MG63 (cell line): ENCODE results near the gene CCDC18. TPM values are rescaled to one million over a fixed set of nuclear protein-coding genes. Genes with fewer than 3 reads are reported as not detected.
"Not testable (repeated sequence)": the region's sequence is repeated elsewhere in the genome, so short reads cannot be mapped to it uniquely, and the experiment has no call there.

Experiments used
- DNase-seq: peaks from one replicate; pipeline ENCODE4 v3.0.0-alpha.2; 2020
- H3K27me3 ChIP-seq: fragments of 250-450 bp; sonication (Bioruptor Pico); 2 replicates; pipeline ENCODE4 v1.5.1; 2020; ENCODE audit warnings: mild to moderate bottlenecking, moderate library complexity
- H3K36me3 ChIP-seq: fragments of 250-450 bp; sonication (Bioruptor Pico); 2 replicates; pipeline ENCODE4 v1.5.1; 2020; ENCODE audit warnings: mild to moderate bottlenecking, moderate library complexity
- H3K4me3 ChIP-seq: fragments of 250-450 bp; sonication (Bioruptor Pico); 2 replicates; pipeline ENCODE4 v1.5.1; 2020; ENCODE audit warnings: mild to moderate bottlenecking, moderate library complexity
- H3K9me3 ChIP-seq: fragments of 250-450 bp; sonication (Bioruptor Pico); 2 replicates; pipeline ENCODE4 v1.5.1; 2020; ENCODE audit warnings: mild to moderate bottlenecking, moderate library complexity
- total RNA-seq: library from RNA; depleted of rRNA; stranded (reverse); fragments of >200 nt; shearing (Covaris generic); gene quantifications from 2 replicates; pipeline ENCODE4 v1.2.3, GENCODE V29; 2014; ENCODE audit warnings: low replicate concordance

The CCDC18 gene
- total RNA-seq, 1 experiment from 2014 or later, result 5.5 TPM

DNA sequence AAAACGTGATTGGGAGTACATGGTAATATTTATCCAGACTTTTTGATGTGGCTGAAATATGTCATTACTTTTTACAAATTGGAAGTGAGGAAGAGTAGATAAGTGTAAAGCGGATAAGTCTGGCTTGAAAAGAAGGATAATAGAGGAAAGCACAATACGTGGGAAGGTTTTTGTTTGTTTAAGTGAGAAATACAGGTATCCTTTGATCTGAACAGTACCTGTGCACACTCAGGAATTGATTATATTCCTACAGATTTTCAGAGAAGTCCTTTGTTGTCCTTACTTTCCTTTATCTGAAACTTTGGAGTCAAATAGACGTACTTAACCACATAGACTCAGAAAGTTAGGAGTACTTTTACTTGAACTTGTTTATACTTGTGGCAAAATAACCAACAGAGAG is 20.2 kb downstream of the CCDC18 start:
- Histone ChIP-seq H3K27me3 (no peaks in the 10 kb centered on the region), H3K4me3 (no peak overlapping the region), H3K9me3 (no peaks in the 10 kb centered on the region), H3K36me3 (peaks cover 9% of the 10 kb centered on the region)
- no peak for DNase-seq

- peaks cover 18% of the 10 kb centered on the region for H3K36me3 ChIP-seq
- no peak overlapping the region for H3K4me3 ChIP-seq
- DNase-seq, result no peak
- H3K27me3 ChIP-seq, result no peaks in the 10 kb centered on the region
- H3K9me3 ChIP-seq, result no peaks in the 10 kb centered on the region
Observed at GRCh38 chr1:93205892-93206566, 25.5 kb downstream of the CCDC18 start.

- H3K27me3 ChIP-seq, result no peaks in the 10 kb centered on the region
- peaks cover 20% of the 10 kb centered on the region for H3K36me3 ChIP-seq
- no peaks in the 10 kb centered on the region for H3K9me3 ChIP-seq
- DNase-seq, result no peak
- no peak overlapping the region for H3K4me3 ChIP-seq
Observed at GRCh38 chr1:93206567-93206954, 26.0 kb downstream of the CCDC18 start.

DNA sequence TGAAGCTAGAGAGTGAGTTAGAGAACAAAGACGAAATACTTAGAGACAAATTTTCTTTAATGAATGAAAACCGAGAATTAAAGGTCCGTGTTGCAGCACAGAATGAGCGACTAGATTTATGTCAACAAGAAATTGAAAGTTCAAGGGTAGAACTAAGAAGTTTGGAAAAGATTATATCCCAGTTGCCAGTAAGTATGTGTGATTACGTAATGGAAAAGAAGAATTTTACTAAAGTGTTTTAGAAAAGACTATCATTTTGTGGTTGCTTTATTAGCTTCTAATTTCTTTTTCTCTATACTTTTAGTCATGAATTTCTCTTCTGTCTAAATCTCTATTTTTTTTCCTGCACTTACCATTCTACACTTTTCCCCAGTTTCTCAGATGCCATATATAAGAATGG is 26.7 kb downstream of the CCDC18 start:
- DNase-seq, result no peak
- Histone ChIP-seq H3K27me3 (no peaks in the 10 kb centered on the region), H3K4me3 (no peak overlapping the region), H3K9me3 (no peaks in the 10 kb centered on the region), H3K36me3 (peaks cover 24% of the 10 kb centered on the region)

GRCh38 chr1:93215322-93215721 is 34.8 kb downstream of the CCDC18 start:
- Histone ChIP-seq H3K27me3 (no peaks in the 10 kb centered on the region), H3K36me3 (peaks cover 49% of the 10 kb centered on the region), H3K9me3 (0 out of 2 replicates have a peak, but pooled peaks cover 3% of the 10 kb centered on the region), H3K4me3 (no peak overlapping the region)
- DNase-seq, result no peak

DNA sequence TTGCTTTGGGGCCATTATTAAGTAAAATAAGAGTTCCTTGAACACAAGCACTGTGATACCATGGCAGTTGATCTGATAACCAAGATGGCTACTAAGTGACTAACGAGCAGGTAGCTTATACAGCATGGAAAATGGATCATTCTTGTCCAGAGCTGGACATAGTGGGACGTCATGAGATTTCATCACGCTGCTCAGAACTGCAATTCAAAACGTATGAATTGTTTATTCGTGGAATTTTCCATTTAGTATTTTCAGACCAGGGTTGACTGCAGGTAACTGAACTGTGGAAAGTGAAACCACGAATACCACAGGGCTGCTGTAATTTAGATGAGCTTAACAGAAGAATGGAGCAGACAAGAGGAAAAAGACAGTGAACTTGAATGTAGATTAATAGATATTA is 38.9 kb downstream of the CCDC18 start:
- DNase-seq, result no peak
- 0 out of 2 replicates have a peak, but pooled peaks cover 3% of the 10 kb centered on the region for H3K9me3 ChIP-seq
- H3K27me3 ChIP-seq, result no peaks in the 10 kb centered on the region
- H3K4me3 ChIP-seq, result no peak overlapping the region
- peaks cover 56% of the 10 kb centered on the region for H3K36me3 ChIP-seq

DNA sequence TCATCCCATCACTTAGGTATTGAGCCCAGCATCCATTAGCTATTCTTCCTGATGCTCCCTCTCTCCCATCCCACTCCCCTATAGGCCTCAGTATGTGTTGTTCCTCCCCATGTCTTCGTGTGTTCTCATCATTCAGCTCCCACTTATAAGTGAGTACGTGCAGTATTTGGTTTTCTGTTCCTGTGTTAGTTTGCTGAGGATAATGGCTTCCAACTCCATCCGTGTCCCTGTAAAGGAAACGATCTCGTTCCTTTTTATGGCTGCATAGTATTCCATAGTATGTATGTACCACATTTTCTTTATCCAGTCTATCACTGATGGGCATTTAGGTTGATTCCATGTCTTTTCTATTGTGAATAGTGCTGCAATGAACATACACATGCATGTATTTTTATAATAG is 40.2 kb downstream of the CCDC18 start:
- H3K36me3 ChIP-seq, result peaks cover 58% of the 10 kb centered on the region
- DNase-seq, result not testable (repeated sequence)

DNA sequence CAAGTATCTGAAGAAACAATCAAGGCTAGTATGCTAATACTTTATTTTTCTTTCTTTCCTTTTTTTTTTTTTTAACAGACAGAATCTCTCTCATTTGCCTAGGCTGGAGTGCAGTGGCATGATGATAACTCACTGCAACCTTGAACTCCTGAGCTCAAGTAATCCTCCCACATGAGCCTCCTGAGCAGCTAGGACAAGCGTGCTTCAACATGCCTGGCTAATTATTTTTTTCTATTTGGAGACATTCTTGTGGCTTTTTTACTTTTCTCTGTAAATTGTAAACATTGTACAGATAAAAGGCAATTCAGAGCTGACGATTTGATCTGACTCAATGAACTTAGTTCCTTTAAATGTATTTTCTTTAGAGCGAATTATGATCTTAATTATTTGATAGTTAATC is 41.4 kb downstream of the CCDC18 start:
- no peak for DNase-seq
- no peak overlapping the region for H3K4me3 ChIP-seq
- peaks cover 53% of the 10 kb centered on the region for H3K36me3 ChIP-seq
- H3K9me3 ChIP-seq, result 0 out of 2 replicates have a peak, but pooled peaks cover 3% of the 10 kb centered on the region
- H3K27me3 ChIP-seq, result no peaks in the 10 kb centered on the region

More for the DNA sequence above, 40.2 kb downstream of the CCDC18 start:
- H3K4me3 ChIP-seq, H3K27me3 ChIP-seq, H3K9me3 ChIP-seq: not testable (repeated sequence)

GRCh38 chr1:93223023-93223675 is 42.6 kb downstream of the CCDC18 start:
- peaks cover 43% of the 10 kb centered on the region for H3K36me3 ChIP-seq
- DNase-seq, result no peak
- 0 out of 2 replicates have a peak, but pooled peaks cover 3% of the 10 kb centered on the region for H3K9me3 ChIP-seq
- no peaks in the 10 kb centered on the region for H3K27me3 ChIP-seq
- no peak overlapping the region for H3K4me3 ChIP-seq

DNA sequence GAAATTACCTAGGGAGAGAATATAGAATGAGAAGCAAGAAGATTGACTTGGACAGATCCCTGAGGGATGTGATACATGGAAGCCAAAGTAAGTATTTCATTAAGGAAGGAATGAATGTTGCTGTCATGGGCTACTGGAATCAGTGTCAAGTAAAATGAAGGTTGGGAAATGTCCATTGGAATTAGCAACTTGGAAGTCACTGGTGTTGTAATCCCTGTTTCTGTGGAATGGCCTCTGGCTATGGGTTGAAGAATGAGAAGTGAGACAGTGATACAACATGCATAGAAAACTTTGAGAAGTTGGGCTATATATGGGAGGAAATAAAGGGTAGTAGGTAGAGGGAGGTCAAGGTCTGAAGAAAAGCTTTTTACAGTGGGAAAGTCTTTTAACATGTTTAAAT is 54.7 kb downstream of the CCDC18 start:
- no peak for DNase-seq
- H3K36me3 ChIP-seq, result peaks cover 18% of the 10 kb centered on the region
- H3K9me3 ChIP-seq, result no peaks in the 10 kb centered on the region
- no peak overlapping the region for H3K4me3 ChIP-seq
- H3K27me3 ChIP-seq, result no peaks in the 10 kb centered on the region

DNA sequence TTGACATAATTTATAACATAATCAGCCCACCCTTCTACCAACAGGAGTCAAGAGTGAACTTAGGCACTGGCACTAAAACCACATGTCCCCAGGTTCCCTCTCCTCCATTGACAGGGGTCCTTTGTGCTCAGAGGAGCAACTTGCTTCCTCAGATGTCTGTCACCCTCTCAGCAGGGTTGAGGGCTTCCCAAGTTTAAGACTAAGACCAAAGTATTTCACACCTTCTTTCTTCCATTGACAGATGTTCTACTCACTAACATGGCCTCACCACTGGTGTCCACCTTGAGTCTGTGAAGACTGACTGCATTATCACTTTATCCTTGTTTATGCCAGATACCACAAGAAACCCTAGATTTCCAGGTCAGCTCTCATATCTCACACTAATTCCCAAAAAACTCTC is 56.5 kb downstream of the CCDC18 start:
- H3K27me3 ChIP-seq, result no peaks in the 10 kb centered on the region
- peaks cover 26% of the 10 kb centered on the region for H3K36me3 ChIP-seq
- no peak overlapping the region for H3K4me3 ChIP-seq
- H3K9me3 ChIP-seq, result no peaks in the 10 kb centered on the region
- DNase-seq, result no peak

DNA sequence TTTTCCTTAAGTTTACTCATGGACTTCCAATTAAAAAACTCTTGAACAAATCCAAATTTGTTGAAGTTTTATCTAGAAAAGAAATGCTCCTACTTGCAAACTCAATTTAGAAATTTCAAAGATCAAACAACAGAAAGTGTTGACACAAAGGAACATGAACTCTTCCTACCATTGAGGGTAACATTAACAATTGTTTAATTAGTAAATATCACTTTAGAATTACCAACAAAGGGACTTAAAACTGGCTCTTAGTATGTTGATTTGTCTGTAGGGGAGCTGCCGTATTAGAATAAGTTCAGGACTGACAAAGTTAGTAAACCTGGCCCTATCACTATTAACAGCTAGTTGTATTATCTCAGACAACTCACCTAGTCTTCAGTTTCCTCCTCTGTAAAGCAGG is 57.9 kb downstream of the CCDC18 start:
- H3K36me3 ChIP-seq, result peaks cover 40% of the 10 kb centered on the region
- no peak for DNase-seq
- no peak overlapping the region for H3K4me3 ChIP-seq
- peaks cover 4% of the 10 kb centered on the region; the same call in 1 of the 2 replicates for H3K9me3 ChIP-seq
- no peaks in the 10 kb centered on the region for H3K27me3 ChIP-seq

GRCh38 chr1:93239863-93240262 is 59.3 kb downstream of the CCDC18 start:
- Histone ChIP-seq H3K9me3 (peaks cover 6% of the 10 kb centered on the region; the same call in 1 of the 2 replicates), H3K36me3 (peaks cover 45% of the 10 kb centered on the region), H3K4me3 (no peak overlapping the region), H3K27me3 (no peaks in the 10 kb centered on the region)
- no peak for DNase-seq

DNA sequence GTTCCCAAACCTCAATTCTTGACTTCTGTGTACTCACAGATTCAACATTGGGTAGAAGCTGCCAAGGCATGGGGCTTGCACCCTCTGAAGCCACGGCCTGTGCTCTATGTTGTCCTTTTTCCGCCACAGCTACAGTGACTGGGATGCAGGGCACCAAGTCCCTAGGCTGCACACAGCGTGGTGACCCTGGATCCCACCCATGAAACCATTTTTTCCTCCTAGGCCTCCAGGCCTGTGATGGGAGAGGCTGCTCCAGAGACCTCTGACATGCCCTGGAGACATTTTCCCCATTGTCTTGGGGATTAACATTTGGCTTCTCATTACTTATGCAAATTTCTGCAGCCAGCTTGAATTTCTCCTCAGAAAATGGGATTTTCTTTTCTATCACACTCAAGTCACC is 62.7 kb downstream of the CCDC18 start:
- not testable (repeated sequence) for H3K4me3 ChIP-seq, DNase-seq, H3K9me3 ChIP-seq, H3K27me3 ChIP-seq
- peaks cover 47% of the 10 kb centered on the region for H3K36me3 ChIP-seq

GRCh38 chr1:93244298-93245069 is 64.0 kb downstream of the CCDC18 start:
- Histone ChIP-seq H3K4me3 (no peak overlapping the region), H3K9me3 (peaks cover 6% of the 10 kb centered on the region; the same call in 1 of the 2 replicates), H3K36me3 (peaks cover 43% of the 10 kb centered on the region), H3K27me3 (no peaks in the 10 kb centered on the region)
- DNase-seq, result no peak

- DNase-seq, result no peak
Observed at GRCh38 chr1:93251966-93252365, 71.4 kb downstream of the CCDC18 start.

DNA sequence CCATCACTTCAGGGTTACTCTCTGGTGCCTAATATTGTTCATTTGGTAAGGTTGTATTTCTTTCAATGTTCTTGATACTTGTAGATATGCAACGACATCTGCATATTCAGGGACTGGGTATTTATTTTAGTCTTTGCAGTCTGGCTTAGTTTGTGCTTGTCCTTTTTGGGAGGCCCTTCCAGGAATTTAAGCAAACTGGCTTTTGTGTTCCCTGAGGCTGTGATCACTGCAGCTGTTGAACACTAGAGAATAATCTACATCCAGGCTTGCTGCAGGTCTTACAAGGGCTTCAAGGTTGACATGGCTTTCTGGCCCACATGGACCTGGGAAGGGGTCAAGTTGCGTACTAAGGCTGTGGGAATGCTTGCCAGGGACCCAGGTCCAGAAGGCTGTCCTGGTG is 72.1 kb downstream of the CCDC18 start:
- Histone ChIP-seq H3K27me3 (no peaks in the 10 kb centered on the region), H3K4me3 (no peak overlapping the region), H3K9me3 (peaks cover 6% of the 10 kb centered on the region; the same call in 1 of the 2 replicates), H3K36me3 (peaks cover 13% of the 10 kb centered on the region)
- DNase-seq, result no peak

More at GRCh38 chr1:93251966-93252365, 71.4 kb downstream of the CCDC18 start:
- Histone ChIP-seq H3K9me3 (peaks cover 6% of the 10 kb centered on the region; the same call in 1 of the 2 replicates), H3K36me3 (peaks cover 15% of the 10 kb centered on the region), H3K4me3 (no peak overlapping the region), H3K27me3 (no peaks in the 10 kb centered on the region)
